Endothelial cell of umbilical vein (primary cell): ENCODE results near the gene SORL1. TPM values are rescaled to one million over a fixed set of nuclear protein-coding genes. Genes with fewer than 3 reads are reported as not detected.

Experiments used
- BruUV-seq: library from RNA; stranded (reverse); fragments of 400-500 nt; replicated peaks from 2 replicates; lab custom pipeline; 2021; lab: Mats Ljungman, UMichigan
- CTCF ChIA-PET: fragments of 300-600, 350-600 bp; sonication (Branson Sonifier 250); formaldehyde crosslinking; loops from one replicate; lab custom pipeline; 2021; ENCODE audit warnings: antibody characterized with exemption, inconsistent platforms; lab: Charles Lee
- POLR2A ChIA-PET: fragments of 300-600, 350-600 bp; sonication (Branson Sonifier 250); formaldehyde crosslinking; loops from one replicate; lab custom pipeline; 2021; ENCODE audit warnings: antibody characterized with exemption, inconsistent platforms; lab: Charles Lee
- DNase-seq: peaks from one replicate; pipeline ENCODE4 v3.0.0-alpha.2; 2011; ENCODE audit warnings: low read depth, low spot score
- FAIRE-seq: peaks from 2 replicates; lab custom pipeline; 2011; peaks lifted over from hg19 to GRCh38; lab: Jason Lieb, UNC
- H2AFZ ChIP-seq: 2 replicates; pipeline ENCODE4 v1.6.0; 2012; ENCODE audit warnings: low read depth, low read length, control low read depth, inconsistent platforms
- H3K27ac ChIP-seq: 2 replicates; pipeline ENCODE4 v1.5.1; 2011; ENCODE audit warnings: low read depth, mild to moderate bottlenecking, control low read depth, low read length, moderate library complexity; ENCODE audit not compliant: insufficient read depth
- H3K27me3 ChIP-seq, 2 experiments: 2 replicates each; pipeline versions ENCODE4 v1.6.0 to v1.6.1; 2011; ENCODE audit warnings: low read length in 2 of 2, mixed read lengths in 1 of 2; ENCODE audit not compliant: control insufficient read depth in 2 of 2, insufficient read depth in 2 of 2
- H3K36me3 ChIP-seq, 2 experiments: 2 replicates in 1 of 2; 3 replicates in 1 of 2; pipeline ENCODE4 v1.5.1; 2011; ENCODE audit warnings: low read length in 2 of 2, mild to moderate bottlenecking in 1 of 2, moderate library complexity in 1 of 2; ENCODE audit not compliant: control insufficient read depth in 2 of 2, insufficient read depth in 2 of 2; ENCODE audit errors: extremely low read depth in 1 of 2
- H3K4me1 ChIP-seq: 3 replicates; pipeline ENCODE4 v1.5.1; 2011; ENCODE audit warnings: mild to moderate bottlenecking, low read length; ENCODE audit not compliant: control insufficient read depth, insufficient read depth; ENCODE audit errors: extremely low read depth
- H3K4me2 ChIP-seq: 2 replicates; pipeline ENCODE4 v1.6.1; 2011; ENCODE audit warnings: low read length, control low read depth, mixed read lengths; ENCODE audit not compliant: insufficient read depth
- H3K4me3 ChIP-seq, 3 experiments: fragments of 200-600 bp in 1 of 3; sonication (generic), shearing (Covaris generic) in 1 of 3; replicated peaks in 1 of 3; 2 replicates each; pipeline ENCODE4 v1.5.1; 2011 to 2016; ENCODE audit warnings: control low read depth in 3 of 3, low read length in 3 of 3, mild to moderate bottlenecking in 2 of 3, inconsistent platforms in 1 of 3, low read depth in 1 of 3, moderate library complexity in 1 of 3; ENCODE audit not compliant: insufficient read depth in 1 of 3
- H3K79me2 ChIP-seq: 2 replicates; pipeline ENCODE4 v1.6.0; 2012; ENCODE audit warnings: low read length, inconsistent platforms; ENCODE audit not compliant: control insufficient read depth, insufficient read depth
- H3K9ac ChIP-seq: replicated peaks from 2 replicates; pipeline ENCODE3; 2011; ENCODE audit warnings: low read length, control low read depth; ENCODE audit not compliant: insufficient read depth; ENCODE audit errors: extremely low read depth
- H3K9me1 ChIP-seq: replicated peaks from 3 replicates; pipeline ENCODE4 v1.6.0; 2011; ENCODE audit warnings: mild to moderate bottlenecking, low read length; ENCODE audit not compliant: control insufficient read depth, insufficient read depth; ENCODE audit errors: extremely low read depth
- H3K9me3 ChIP-seq: replicated peaks from 2 replicates; pipeline ENCODE4 v1.5.1; 2012; ENCODE audit warnings: low read length, inconsistent platforms; ENCODE audit not compliant: control insufficient read depth, insufficient read depth
- H4K20me1 ChIP-seq: replicated peaks from 2 replicates; pipeline ENCODE3; 2011; ENCODE audit warnings: mild to moderate bottlenecking, low read length; ENCODE audit not compliant: control insufficient read depth, insufficient read depth; ENCODE audit errors: extremely low read depth
- EZH2 ChIP-seq: IDR thresholded peaks from 2 replicates; pipeline ENCODE4 v1.6.1; 2012; ENCODE audit warnings: borderline replicate concordance, low read depth, mild to moderate bottlenecking, moderate library complexity, low read length, inconsistent platforms; ENCODE audit not compliant: severe bottlenecking
- GATA2 ChIP-seq: IDR thresholded peaks from 2 replicates; pipeline ENCODE4 v1.7.0; 2011; ENCODE audit warnings: low read depth, mild to moderate bottlenecking, moderate library complexity, mixed read lengths, low read length; ENCODE audit not compliant: insufficient read length, insufficient read depth
- JUN ChIP-seq: IDR thresholded peaks from 2 replicates; pipeline ENCODE4 v1.6.1; 2011; ENCODE audit warnings: borderline replicate concordance, low read depth; ENCODE audit not compliant: insufficient read length, insufficient read depth
- MYC ChIP-seq: IDR thresholded peaks from one replicate; pipeline ENCODE4 v1.6.1; 2011; ENCODE audit warnings: mild to moderate bottlenecking, low read depth, low read length
- POLR2A ChIP-seq: IDR thresholded peaks from 2 replicates; pipeline ENCODE4 v1.6.1; 2012; ENCODE audit warnings: low read depth, mild to moderate bottlenecking, control low read depth, low read length
- POLR2AphosphoS5 ChIP-seq: IDR thresholded peaks from 2 replicates; pipeline ENCODE4 v1.6.1; 2012; ENCODE audit warnings: low read depth, mild to moderate bottlenecking, control low read depth, low read length, moderate library complexity; ENCODE audit not compliant: insufficient read depth
- dilution Hi-C: fragments of 300-500 bp; cut with MboI; formaldehyde crosslinking; loops from one replicate; pipeline ENCODE4 v1.15.0; 2019; ENCODE audit warnings: low sequenced_read_pairs; ENCODE audit not compliant: extremely low pct_ligation_motif_present
- intact Hi-C: fragments of 100-400 bp; cut with micrococcal nuclease; formaldehyde crosslinking; loops from one replicate; pipeline ENCODE4 v1.10.0; 2022
- polyA plus RNA-seq, 4 experiments: library from polyadenylated mRNA; depleted of rRNA in 3 of 4; stranded (reverse) in 3 of 4; unstranded in 1 of 4; fragments of >200 nt; gene quantifications; 2 replicates each; pipeline versions ENCODE4 v1.2.1 to v1.2.3, GENCODE V29; 2011 to 2012; ENCODE audit warnings: missing spikeins in 1 of 4
- total RNA-seq: library from RNA; stranded (reverse); gene quantifications from 2 replicates; pipeline ENCODE4 v1.2.3, GENCODE V29; 2021
- TF ChIP-seq, protein P1 (sequence below): IDR thresholded peaks from 2 replicates; pipeline ENCODE4 v1.6.1; 2011; ENCODE audit not compliant: insufficient read depth, insufficient read length
- TF ChIP-seq, protein P2 (sequence below), 2 donors: IDR thresholded peaks; 1 replicate in 1 of 2; 2 replicates in 1 of 2; pipeline ENCODE4 v1.5.1; 2011; ENCODE audit warnings: low read length in 2 of 2, mild to moderate bottlenecking in 2 of 2, moderate library complexity in 2 of 2, control low read depth in 1 of 2, inconsistent platforms in 1 of 2, low read depth in 1 of 2; ENCODE audit not compliant: insufficient read depth in 1 of 2; ENCODE audit errors: extremely low read depth in 1 of 2

SORL1 gene
- total and polyA plus RNA-seq, 2 donors (not counting 3 experiments of a cell fraction or from before 2014, with no cell fraction given): 0.17 to 0.31 TPM

DNA sequence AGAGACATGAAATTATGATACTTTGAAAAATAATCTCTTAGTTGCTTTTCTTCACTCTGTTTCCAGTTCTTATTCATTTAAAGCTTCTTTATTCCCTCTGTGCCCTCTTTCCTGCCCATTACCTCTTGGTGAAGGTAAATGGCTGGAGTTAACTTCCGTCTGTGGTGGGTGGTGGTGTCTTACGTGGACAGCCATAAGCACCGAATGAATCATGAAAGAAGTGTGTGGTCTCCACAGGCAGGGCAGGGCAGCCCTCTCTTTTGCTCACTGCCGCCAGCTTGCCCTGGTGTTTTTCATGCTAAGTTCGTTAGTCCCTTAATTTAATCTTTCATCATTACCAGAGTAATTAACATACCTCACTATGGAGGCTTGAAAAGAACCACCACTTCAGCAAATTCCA, 99.3 kb downstream of the SORL1 start:
- BruUV-seq: no TSS peak
- Histone ChIP-seq H3K4me3 (no peak overlapping the region), H3K9me1 (no peaks in the 10 kb centered on the region), H2AFZ (no peak overlapping the region), H3K36me3 (no peaks in the 10 kb centered on the region), H3K27ac (no peak overlapping the region), H3K79me2 (no peaks in the 10 kb centered on the region), H4K20me1 (no peaks in the 10 kb centered on the region), H3K4me2 (no peak overlapping the region), H3K9ac (no peak overlapping the region), H3K27me3 (no peaks in the 10 kb centered on the region), H3K9me3 (no peaks in the 10 kb centered on the region), H3K4me1 (no peaks in the 10 kb centered on the region)
- TF ChIP-seq, protein P1, sequence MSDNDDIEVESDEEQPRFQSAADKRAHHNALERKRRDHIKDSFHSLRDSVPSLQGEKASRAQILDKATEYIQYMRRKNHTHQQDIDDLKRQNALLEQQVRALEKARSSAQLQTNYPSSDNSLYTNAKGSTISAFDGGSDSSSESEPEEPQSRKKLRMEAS: no peak
- TF ChIP-seq EZH2 (no peak), MYC (no peak), GATA2 (no peak)
- intact Hi-C loops: no loop called here
- dilution Hi-C loops: no loop called here
- DNase-seq (no peak), FAIRE-seq (no peak)
- POLR2A ChIA-PET: no interaction called here
- CTCF ChIA-PET: interaction anchor here (1.0 kb wide), 1 partner anchor 105 kb away, joined by 4 read pairs; no protein-coding TSS in a partner anchor

DNA sequence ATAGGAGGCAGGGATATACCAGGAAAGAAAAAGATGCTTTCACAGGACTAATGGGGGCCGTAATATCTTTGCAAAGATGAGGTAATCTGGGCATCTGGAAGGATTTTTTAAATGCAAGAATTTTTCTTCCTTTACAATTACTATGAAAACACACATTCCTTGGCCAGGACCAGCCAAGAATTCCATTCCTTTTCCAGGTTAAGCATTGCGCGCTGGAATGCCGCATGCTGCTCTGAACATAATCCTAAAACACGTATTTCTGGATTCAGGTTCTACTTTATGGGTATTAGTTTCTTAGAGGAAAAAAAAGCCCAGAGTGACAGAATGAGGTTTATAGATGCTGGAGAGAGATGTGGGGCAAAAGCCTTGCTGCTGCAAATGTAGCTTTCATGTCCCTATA, 100.0 kb downstream of the SORL1 start:
- CTCF ChIA-PET: no interaction called here
- no peak for TF ChIP-seq GATA2
- TF ChIP-seq, protein P2, sequence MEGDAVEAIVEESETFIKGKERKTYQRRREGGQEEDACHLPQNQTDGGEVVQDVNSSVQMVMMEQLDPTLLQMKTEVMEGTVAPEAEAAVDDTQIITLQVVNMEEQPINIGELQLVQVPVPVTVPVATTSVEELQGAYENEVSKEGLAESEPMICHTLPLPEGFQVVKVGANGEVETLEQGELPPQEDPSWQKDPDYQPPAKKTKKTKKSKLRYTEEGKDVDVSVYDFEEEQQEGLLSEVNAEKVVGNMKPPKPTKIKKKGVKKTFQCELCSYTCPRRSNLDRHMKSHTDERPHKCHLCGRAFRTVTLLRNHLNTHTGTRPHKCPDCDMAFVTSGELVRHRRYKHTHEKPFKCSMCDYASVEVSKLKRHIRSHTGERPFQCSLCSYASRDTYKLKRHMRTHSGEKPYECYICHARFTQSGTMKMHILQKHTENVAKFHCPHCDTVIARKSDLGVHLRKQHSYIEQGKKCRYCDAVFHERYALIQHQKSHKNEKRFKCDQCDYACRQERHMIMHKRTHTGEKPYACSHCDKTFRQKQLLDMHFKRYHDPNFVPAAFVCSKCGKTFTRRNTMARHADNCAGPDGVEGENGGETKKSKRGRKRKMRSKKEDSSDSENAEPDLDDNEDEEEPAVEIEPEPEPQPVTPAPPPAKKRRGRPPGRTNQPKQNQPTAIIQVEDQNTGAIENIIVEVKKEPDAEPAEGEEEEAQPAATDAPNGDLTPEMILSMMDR (IDR thresholded peaks at IDR 0.05; ENCODE audit: extremely low read depth in 1 of 2, insufficient read depth in 1 of 2, low read depth in 1 of 2, low read length in 2 of 2): no peak
- no peak for TF ChIP-seq MYC
- TF ChIP-seq POLR2A: no peak
- TF ChIP-seq EZH2: no peak
- TF ChIP-seq POLR2AphosphoS5: no peak
- TF ChIP-seq JUN: no peak

More for the DNA sequence above, 100.0 kb downstream of the SORL1 start:
- Histone ChIP-seq H3K9ac (no peak overlapping the region), H3K27ac (no peak overlapping the region), H3K27me3 (no peaks in the 10 kb centered on the region), H3K36me3 (no peaks in the 10 kb centered on the region), H3K4me1 (no peaks in the 10 kb centered on the region), H2AFZ (no peak overlapping the region), H4K20me1 (no peaks in the 10 kb centered on the region), H3K9me3 (no peaks in the 10 kb centered on the region), H3K9me1 (no peaks in the 10 kb centered on the region), H3K79me2 (no peaks in the 10 kb centered on the region), H3K4me2 (no peak overlapping the region), H3K4me3 (no peak overlapping the region)
- dilution Hi-C loops: no loop called here
- no TSS peak for BruUV-seq
- POLR2A ChIA-PET: no interaction called here
- intact Hi-C loops: no loop called here
- FAIRE-seq (no peak), DNase-seq (no peak)
